ENCODE measurements around the gene F2RL1.
"Not testable (repeated sequence)": the region's sequence is repeated elsewhere in the genome, so short reads cannot be mapped to it uniquely, and the experiment has no call there.

The F2RL1 gene

DNA sequence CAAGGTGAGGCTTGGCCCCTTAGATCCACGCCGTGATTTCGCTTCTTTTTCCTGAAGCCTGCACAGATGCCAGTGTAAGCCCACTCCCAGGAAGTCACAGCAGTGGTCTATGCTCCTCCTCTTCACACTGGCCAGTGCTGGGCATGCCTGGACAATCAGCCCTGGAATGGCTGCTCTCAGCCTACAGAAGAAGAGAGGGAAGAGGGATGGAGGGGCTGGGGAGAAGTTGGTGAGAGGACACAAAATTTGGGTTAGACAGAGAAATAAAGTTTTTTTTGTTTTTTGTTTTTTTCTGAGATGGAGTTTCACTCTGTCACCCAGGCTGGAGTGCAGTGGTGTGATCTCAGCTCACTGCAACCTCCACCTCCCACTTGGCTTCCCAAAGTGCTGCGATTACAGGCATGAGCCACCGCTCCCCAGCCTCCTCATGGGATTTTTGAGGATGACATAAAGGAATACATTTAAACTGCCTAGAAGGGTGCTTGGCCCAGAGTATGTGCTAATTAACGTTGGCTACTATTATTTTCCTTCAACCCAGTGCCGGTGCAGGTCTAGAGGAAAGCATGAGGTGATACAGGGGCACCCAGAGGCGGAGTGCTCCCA lies 31.8 kb downstream of the F2RL1 start:
- no peak for DNase-seq (ENCODE audit: low read depth)

DNA sequence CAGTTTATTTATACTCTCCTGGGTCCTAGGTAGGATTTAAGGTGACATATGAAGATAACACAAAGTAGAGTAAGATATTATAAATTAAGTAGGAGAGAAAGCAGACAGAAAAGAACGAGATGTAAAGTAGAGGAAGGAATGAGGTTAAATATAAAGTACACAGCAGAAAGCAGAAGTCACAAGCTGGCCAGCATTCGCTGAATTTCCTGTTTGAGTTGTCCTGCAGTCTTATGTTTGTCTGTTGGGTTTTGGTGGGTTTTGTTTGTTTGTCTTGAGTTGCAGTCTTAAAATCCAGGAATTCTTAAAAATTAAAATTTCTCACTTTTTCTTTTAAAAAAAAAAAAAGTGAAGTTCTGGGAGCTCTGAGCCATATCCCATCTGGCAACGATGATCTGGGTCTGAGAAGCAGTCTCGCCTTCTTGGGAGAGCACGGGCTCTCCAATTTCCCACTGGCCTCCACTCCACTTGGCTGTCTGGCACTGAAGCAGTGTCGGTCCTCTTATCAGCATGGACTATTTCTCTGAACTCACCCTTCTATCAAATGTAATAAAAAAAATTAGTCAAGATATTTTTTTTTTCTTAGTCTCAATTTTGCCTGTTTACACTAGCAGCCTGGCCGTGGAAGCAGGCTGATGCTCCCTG lies 33.0 kb downstream of the F2RL1 start:
- no peak for DNase-seq (ENCODE audit: low read depth)

DNA sequence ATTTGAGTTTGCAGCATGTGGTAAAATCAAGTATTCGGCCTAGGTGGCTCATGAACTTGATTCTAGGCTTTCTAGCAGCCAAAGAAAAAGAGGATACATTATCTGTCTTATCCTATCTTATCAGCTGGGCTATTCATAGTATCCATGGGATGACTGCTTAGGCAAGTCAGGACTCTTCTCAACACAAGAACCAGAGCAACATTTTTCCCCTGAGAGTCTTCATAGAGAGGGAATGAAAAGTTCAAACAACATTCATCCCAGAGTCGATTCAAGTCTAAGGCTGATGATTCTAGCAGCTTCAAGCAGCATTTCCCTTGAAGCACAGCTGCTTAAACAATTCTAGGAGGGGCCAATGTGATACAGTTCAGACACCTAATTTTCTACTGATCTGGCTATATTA lies 33.9 kb downstream of the F2RL1 start:
- DNase-seq (ENCODE audit: low read depth) = no peak

DNA sequence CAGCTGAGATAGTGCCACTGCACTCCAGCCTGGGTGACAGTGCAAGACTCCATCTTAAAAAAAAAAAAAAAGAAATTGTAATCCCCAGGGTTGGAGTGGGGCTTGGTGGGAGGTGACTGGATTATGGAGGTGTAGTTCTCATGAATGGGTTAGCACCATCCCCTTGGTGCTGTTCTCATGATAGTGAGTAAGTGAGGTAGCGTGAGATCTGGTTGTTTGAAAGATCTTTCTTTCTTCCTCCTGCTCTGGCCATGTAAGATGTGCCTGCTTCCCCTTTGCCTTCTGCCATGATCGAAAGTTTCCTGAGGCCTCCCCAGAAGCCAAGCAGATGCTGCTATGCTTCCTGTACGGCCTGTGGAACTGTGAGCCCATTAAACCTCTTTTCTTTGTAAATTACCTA lies 34.9 kb downstream of the F2RL1 start:
- not testable (repeated sequence) for DNase-seq (ENCODE audit: low read depth)

DNA sequence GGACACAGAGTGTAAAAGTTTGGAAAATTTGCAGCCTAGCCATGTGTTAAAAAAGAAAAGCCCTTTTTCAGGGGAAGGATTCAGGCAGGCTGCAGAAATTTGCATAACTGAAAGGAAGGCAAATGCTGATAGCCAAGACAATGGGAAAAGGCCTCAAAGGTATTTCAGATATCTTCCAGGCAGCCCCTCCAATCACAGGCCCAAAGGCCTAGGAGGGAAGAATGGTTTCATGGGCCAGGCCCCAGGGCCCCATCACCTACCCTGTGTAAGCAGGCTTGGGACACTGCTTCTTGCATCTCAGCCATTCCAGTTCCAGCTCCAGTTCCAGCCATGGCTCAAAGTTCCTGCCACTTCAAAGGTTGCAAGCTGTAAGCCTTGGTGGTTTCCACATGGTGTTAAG lies 35.8 kb downstream of the F2RL1 start:
- DNase-seq (ENCODE audit: low read depth) = no peak

DNA sequence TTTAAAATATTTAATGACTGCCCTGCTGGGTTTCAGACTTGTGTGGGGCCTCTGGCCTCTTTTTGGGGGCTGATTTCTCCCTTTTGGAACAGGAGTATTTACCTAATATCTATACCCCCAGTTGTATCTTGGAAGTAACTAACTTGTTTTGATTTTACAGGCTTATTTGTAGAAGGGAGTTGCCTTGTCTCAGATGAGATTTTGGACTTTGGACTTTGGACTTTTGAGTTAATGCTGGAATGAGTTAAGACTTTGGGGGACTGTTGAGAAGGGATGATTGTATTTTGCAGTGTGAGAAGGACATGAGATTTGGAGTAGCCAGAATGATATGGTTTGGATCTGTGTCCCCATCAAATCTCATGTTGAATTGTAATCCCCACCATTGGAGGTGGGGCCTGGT lies 36.7 kb downstream of the F2RL1 start:
- DNase-seq (ENCODE audit: low read depth) = not testable (repeated sequence)

DNA sequence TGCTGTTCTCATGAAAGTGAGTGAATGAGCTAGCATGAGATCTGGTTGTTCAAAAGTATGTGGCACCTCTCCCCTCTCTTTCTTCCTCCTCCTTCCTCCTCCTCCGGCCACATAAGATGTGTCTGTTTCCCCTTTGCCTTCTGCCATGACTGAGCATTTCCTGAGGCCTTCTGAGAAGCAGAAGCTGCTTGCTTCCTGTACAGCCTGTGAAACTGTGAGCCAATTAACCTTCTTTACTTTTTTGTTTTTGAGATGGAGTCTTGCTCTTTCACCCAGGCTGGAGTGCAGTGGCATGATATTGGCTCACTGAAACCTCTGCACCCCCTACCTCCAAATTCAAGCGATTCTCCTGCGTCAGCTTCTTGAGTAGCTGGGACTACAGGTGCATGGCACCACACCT lies 37.1 kb downstream of the F2RL1 start:
- DNase-seq (ENCODE audit: low read depth) = no peak

DNA sequence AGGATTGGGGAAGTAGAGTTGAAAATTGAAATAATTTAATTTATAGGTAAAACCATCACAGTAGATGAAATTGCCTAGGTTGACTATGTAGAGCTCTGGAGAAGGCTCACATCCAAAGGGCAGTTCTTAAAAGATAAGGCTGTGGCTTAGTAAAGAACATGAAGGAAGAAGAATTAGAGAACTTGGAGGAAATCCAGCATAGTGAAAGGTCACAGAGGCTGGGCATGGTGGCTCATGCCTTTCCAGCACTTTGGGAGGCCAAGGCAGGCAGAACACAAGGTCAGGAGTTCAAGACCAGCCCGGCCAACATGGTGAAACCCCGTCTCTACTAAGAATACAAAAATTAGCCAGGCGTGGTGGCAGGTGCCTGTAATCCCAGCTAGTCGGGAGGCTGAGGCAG lies 38.0 kb downstream of the F2RL1 start:
- DNase-seq (ENCODE audit: low read depth) = not testable (repeated sequence)

DNA sequence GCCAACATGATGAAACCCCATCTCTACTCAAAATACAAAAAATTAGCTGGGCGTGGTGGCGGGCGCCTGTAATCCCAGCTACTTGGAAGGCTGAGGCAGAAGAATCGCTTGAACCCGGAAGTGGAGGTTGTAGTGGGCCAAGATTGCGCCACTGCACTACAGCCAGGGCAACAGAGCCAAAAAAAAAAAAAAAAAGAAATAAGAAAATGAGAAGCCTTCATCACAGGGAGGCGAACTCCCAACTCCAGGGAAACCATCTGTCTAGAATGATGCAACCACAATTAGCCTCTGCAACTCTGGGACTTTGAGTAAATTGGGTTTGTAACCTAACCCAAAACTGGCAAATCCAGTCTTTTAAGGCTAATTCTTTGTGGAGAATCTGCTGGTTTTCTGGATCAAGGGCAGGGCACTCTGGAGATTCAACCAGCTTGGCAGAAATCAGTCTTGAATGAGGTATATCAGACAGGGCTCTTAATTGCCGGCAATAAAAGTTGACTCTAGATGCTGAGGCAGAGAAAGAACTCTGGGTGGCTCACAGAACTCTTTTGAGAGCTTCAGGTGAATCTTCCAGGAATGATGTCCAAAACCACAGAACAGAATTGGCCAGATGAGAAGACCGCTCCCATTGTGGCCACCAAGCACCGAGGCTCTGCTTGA lies 40.9 kb downstream of the F2RL1 start:
- no peak for DNase-seq (ENCODE audit: low read depth)

DNA sequence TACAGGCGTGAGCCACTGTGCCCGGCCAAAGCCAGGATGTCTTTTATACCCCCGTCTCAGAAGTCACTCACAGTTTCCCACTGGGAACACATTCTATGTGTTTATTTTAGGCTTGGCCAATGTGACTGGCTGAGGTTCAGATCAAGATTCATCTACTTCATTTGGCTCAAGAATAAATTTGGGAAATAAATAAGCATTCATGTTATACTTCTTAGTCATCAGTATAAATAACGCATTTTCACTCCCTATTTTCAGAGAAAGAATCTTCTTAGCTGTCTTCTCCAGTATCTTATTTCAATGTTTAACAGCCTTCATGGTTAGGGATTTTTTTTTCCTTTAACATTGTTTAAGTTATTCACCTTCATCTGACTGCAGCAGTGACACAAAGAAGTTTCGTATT lies 42.8 kb downstream of the F2RL1 start:
- DNase-seq (ENCODE audit: low read depth) = no peak

DNA sequence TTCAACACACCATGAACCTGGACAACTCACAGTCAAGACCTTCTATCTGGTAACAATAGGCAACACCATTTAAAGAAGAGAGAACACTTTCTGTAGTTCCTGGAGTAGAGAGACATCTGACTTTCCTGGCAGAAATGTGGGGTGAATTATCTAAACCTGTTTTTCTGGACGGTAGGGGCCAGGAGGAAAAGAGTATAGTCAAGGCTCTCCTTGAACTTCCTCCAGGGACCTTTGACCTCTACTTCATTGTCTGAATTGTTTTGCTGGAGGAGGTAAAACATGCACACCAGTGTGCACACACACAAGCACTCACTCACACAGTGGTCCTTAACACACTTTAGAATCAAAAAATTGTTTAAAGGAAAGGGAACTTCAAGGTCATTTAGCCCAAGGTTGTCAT lies 44.2 kb downstream of the F2RL1 start:
- DNase-seq (ENCODE audit: low read depth) = no peak

DNA sequence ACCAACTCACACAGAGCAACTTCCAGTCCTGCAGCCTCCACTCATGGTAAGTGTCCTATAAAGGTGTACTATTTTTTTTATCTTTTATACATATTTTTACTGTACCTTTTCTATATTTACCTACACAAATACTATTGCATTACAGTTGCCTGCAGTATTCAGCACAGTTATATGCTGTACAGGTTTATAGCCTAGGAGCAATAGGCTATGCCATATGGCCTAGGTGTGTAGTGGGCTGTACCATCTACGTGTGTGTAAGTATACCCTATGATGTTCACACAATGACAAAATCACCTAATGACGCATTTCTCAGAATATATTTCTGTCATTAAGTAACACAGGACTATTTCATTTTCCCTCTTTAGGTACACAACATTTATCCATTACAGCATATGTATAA lies 47.7 kb downstream of the F2RL1 start:
- DNase-seq (ENCODE audit: low read depth) = no peak

DNA sequence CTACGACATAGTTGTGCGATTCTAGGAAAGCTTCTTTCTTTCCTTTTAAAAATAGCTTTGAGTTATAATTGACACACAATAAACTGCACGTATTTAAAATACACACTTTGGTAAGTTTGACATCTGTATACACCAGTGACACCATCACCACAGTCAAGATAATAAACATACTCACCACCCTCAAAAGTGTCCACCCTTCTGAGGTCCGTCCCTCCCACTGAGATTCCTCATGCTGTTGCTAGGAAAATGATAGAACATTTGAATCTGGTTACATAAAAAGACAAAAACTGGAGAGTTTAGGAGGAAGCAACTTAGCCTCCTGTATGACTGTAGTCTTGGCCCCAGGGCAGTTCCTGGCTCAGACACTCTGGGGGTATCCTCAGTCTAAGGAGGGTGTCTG lies 48.2 kb downstream of the F2RL1 start:
- DNase-seq (ENCODE audit: low read depth) = no peak

DNA sequence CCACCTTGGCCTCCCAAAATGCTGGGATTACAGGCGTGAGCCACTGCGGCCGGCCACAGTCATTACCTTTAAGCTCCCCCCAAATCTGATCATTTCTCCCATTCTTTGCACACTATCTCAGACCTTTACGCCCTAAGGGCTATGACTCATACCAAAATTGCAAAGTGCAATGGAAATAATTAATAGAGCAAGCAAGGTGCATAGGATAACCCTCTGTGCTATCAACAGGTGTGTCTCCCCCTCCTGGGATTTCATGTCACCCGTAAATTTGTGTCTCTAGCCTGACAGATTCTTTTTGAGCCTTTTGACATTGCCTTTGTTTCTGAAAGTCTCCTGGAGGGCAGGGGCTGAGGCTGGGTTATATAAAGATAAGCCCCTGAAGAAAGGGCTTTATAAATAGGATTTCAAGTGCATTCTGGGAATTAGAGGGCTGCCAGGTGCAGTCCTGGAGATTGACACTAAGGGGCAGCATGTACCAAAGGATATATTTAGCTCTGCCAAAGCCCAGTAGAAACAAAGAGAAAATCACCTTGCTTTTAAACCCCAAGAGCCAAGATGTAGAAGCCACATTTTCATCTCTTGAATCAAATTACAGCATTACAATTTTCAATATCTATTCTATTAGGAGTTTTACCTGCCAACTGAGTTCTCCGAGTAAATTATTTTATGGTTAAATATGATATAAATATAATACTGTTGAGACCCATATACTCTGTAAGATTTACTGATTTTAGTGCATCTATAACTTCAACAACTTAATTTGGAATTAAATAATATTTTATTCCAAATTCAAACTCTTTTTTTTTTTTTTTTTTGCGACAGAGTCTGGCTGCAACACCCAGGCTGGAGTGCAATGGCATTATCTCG lies 49.2 kb downstream of the F2RL1 start:
- peak; percentile 5 for DNase-seq (ENCODE audit: low read depth)

DNA sequence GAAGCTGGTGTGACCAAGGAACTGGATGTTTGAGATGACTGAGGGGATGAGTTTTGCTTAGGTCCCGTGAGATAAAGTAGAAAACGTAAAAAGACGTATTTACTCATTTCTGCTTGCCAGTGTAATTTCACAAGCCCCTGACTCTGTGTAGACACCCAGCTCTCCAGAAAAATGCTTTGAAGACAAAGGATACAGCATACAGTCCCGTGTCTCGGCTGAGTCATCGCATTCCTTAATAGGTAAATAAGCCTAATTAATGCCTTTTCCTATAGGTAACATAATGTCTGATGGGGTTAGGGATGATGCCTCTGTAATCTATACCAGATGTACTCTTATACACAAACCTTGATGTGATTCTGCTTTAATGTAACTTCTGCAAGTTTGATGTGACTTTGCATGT lies 51.2 kb downstream of the F2RL1 start:
- no peak for DNase-seq (ENCODE audit: low read depth)

DNA sequence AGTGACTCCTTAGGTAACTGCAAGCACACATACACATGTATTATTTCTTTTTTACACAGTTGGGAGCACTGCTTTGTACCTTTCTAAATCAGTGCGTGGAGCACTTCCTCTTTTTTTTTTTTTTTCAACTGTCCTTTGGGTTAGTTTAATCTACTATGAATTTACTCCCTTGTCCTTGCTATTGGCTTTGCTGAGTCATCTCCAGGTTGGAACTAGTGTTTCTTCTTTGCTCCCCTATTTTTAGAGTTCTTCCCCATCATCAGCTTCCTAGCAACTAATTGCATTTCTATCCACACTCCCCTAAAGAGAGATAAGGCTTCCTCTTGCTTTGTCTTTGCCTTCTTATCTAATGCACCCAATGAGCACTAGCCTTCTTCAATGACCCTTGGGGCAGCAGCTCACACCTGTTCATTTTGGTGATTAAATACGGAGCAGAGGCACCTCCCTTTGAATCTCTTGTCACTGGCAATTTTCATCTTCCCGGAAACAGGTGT lies 55.3 kb downstream of the F2RL1 start:
- DNase-seq (ENCODE audit: low read depth) = no peak

Measured in T-helper 22 cell (primary cell).